Osteocyte (in vitro differentiated cells): Measurements from ENCODE around the gene FOXJ1. TPM values are rescaled to one million over a fixed set of nuclear protein-coding genes. Genes with fewer than 3 reads are reported as not detected.

Experiments
- DNase-seq: peaks from one replicate; pipeline ENCODE4 v3.0.0; 2021; ENCODE audit warnings: mixed read lengths; ENCODE audit not compliant: unreplicated experiment; ENCODE audit errors: extremely low spot score
- H3K27ac Mint-ChIP-seq: one replicate; pipeline ENCODE4 v1.8.0; 2021; ENCODE audit warnings: mild to moderate bottlenecking, mixed read lengths; ENCODE audit not compliant: unreplicated experiment
- H3K27me3 Mint-ChIP-seq: one replicate; pipeline ENCODE4 v1.8.0; 2021; ENCODE audit warnings: mixed read lengths; ENCODE audit not compliant: unreplicated experiment
- H3K36me3 Mint-ChIP-seq: one replicate; pipeline ENCODE4 v1.8.0; 2021; ENCODE audit warnings: mixed read lengths; ENCODE audit not compliant: unreplicated experiment
- H3K4me1 Mint-ChIP-seq: one replicate; pipeline ENCODE4 v1.8.0; 2021; ENCODE audit warnings: mixed read lengths; ENCODE audit not compliant: unreplicated experiment
- H3K4me3 Mint-ChIP-seq: one replicate; pipeline ENCODE4 v1.8.0; 2021; ENCODE audit warnings: mild to moderate bottlenecking, moderate library complexity, mixed read lengths; ENCODE audit not compliant: unreplicated experiment
- H3K9me3 Mint-ChIP-seq: one replicate; pipeline ENCODE4 v1.8.0; 2021; ENCODE audit warnings: mixed read lengths; ENCODE audit not compliant: unreplicated experiment
- total RNA-seq: library from RNA; stranded (reverse); gene quantifications from 2 replicates; pipeline ENCODE4 v1.2.1, GENCODE V29; 2021
- TF ChIP-seq, protein P1 (sequence below): fragments of 200-600 bp; sonication (generic); IDR thresholded peaks from 2 replicates; pipeline ENCODE4 v1.5.0; 2021; ENCODE audit warnings: antibody characterized with exemption, mild to moderate bottlenecking, moderate library complexity

Gene FOXJ1
- total RNA-seq, 1 donor from 2014 or later, result 0.13 TPM

DNA sequence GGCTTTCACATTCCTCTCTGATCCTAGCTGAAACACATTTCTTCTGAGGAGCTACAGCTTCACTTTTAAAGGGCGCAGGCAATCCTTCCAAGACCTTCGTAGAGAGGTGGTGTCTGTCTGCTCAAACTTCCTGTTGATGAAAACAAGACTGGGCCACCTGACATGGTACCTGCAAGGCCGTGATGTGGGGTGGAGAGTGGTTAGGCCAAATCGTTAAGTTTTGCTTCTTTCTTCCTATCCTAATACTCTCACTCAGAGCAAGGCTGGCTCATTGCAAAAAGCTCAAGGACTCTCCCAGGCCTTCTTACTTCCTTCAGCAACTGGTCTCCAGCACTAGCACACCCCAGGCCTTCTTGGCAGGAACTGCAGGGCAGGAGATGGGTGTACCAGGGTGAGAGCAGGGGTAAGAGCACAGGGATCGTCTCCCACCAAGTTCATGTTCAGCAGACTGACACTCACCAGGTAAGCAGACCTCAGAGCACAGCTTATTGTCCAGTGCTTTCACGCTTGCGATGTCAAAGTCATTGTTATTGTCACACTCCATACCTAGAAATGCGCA is 10.9 kb upstream of the FOXJ1 start:
- H3K4me1 Mint-ChIP-seq, result no peaks in the 10 kb centered on the region
- H3K36me3 Mint-ChIP-seq, result no peaks in the 10 kb centered on the region
- peaks cover 8% of the 10 kb centered on the region for H3K27me3 Mint-ChIP-seq
- no peak overlapping the region for H3K4me3 Mint-ChIP-seq
- no peak overlapping the region for H3K27ac Mint-ChIP-seq
- no peaks in the 10 kb centered on the region for H3K9me3 Mint-ChIP-seq
- DNase-seq, result no peak
- TF ChIP-seq, protein P1, sequence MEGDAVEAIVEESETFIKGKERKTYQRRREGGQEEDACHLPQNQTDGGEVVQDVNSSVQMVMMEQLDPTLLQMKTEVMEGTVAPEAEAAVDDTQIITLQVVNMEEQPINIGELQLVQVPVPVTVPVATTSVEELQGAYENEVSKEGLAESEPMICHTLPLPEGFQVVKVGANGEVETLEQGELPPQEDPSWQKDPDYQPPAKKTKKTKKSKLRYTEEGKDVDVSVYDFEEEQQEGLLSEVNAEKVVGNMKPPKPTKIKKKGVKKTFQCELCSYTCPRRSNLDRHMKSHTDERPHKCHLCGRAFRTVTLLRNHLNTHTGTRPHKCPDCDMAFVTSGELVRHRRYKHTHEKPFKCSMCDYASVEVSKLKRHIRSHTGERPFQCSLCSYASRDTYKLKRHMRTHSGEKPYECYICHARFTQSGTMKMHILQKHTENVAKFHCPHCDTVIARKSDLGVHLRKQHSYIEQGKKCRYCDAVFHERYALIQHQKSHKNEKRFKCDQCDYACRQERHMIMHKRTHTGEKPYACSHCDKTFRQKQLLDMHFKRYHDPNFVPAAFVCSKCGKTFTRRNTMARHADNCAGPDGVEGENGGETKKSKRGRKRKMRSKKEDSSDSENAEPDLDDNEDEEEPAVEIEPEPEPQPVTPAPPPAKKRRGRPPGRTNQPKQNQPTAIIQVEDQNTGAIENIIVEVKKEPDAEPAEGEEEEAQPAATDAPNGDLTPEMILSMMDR, result no peak

DNA sequence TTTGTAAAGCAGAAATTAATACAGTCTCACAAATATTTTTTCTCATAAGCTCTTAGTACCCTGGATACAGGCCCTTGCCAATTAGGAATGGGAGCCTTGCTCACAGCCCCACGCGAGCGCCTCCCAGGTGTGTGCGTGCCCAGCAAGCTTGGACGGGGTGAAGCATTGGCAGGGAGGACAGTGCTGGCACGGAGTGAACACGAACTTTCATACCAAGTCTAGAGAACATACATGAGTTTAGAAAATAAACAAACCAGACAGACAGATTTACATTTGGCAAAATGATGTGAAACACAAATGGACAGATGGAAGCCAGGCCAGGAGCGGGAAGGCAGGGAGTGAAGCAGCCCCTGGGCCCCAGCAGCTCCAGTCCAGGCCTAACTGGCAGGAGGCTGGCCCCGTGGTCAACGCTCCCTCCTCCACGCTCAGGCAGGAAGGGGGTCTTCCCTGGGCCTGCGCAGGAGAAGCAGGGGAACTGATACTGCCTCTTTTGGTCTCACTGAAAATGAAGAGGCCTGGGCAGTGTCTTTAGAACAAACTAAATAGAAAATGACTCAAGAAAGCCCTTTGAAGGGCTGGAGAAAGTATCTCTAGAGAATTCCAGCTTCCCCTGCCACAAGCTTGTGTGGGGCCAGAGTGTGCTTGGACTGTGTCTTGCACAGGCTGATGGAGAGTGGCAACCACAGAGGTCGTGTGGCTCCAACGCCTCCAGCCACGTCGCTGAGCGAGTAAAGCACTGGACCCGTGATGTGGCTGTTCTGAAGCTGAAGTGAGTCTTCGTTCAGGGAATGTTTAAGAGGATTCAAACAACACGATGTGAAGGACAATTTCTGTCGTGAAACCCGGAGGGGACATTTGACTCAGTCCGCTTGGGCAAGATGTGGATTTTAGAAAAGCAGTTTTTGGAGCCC is 9.9 kb upstream of the FOXJ1 start:
- no peak for DNase-seq
- Mint-ChIP-seq H3K4me1 (no peaks in the 10 kb centered on the region), H3K27me3 (peaks cover 3% of the 10 kb centered on the region), H3K4me3 (no peak overlapping the region), H3K27ac (no peak overlapping the region), H3K9me3 (no peaks in the 10 kb centered on the region), H3K36me3 (no peaks in the 10 kb centered on the region)
- TF ChIP-seq, protein P1, result no peak

DNA sequence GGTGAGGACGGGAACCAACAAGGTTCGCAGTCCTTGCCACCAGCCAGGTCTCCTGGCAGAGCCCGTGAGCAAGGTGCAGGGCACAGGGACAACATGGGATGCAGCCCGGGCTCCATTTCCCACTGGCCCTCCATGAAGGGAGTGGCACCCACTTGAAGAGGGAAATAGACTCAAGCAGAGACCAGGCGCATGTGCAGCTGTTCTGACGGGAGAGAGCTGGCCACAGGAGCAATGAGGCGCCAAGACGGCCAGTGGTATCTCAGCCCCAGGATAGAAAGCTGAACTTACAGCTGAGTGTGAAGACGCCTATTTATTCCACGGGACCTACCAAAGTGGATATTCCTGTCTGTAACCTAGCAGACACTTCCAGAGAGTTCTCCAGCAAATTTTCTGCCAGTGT is 8.2 kb upstream of the FOXJ1 start:
- peaks cover 3% of the 10 kb centered on the region for H3K4me1 Mint-ChIP-seq
- no peak overlapping the region for H3K4me3 Mint-ChIP-seq
- no peak overlapping the region for H3K27ac Mint-ChIP-seq
- TF ChIP-seq, protein P1, result no peak
- H3K36me3 Mint-ChIP-seq, result no peaks in the 10 kb centered on the region
- no peak for DNase-seq
- peaks cover under 1% of the 10 kb centered on the region for H3K27me3 Mint-ChIP-seq
- no peaks in the 10 kb centered on the region for H3K9me3 Mint-ChIP-seq

DNA sequence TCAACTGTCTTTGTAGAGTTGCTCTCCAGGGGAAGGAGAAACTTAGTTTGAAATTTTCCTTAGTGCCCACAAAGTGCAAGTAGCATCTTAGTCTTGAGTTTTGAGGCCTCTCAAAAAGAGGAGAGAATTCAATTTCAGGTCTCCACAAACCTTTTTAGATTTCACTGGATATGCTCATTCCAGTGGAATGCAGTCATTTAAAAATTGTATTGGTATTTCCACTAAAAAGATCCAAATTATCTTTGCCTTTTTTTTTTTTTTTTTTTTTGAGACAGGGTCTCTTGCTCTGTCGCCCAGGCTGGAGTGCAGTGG is 6.9 kb upstream of the FOXJ1 start:
- DNase-seq, result no peak
- no peak overlapping the region for H3K4me3 Mint-ChIP-seq
- TF ChIP-seq, protein P1, result no peak
- H3K27me3 Mint-ChIP-seq, result no peaks in the 10 kb centered on the region
- H3K27ac Mint-ChIP-seq, result no peak overlapping the region
- peaks cover 3% of the 10 kb centered on the region for H3K4me1 Mint-ChIP-seq
- H3K9me3 Mint-ChIP-seq, result no peaks in the 10 kb centered on the region
- no peaks in the 10 kb centered on the region for H3K36me3 Mint-ChIP-seq

DNA sequence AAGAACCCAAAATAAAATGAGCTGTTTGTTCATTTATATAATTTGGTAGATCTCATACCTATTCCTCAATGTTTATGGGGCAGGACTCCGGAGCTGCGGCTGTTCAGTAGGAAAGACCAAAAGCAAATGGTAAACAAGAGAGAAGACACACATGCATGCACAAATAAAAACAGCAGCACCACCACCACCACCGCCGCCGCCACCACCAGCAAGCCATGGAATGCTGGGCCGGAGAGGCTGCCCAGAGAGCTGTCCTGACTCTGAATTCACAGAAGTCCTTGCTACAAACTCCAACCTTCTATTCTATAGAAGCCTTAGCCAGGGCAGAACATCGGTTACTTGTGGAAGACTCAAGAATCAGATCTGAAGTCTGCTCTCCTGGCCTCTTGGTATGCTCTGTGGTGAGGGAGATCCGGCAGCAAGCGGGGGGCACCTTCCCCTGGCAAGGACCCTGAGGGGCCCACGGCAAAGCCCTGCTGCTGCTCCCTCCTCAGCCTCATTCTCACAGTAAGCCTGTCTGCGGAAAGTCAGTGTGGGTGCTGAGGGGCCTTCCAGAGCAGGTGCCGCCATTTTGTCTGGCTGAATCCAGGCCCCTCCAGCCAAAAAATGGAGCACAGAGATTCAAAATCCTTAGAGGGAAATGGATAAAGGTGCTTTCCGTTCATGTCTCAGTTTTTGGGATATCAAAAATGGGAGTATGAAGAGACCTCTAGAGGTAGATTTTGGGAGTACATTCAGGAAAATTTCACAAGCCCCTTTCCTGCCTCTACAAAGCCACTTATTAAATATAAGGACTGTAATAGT is 6.4 kb upstream of the FOXJ1 start:
- Mint-ChIP-seq H3K27ac (no peak overlapping the region), H3K36me3 (no peaks in the 10 kb centered on the region), H3K4me3 (no peak overlapping the region), H3K4me1 (peaks cover 3% of the 10 kb centered on the region), H3K9me3 (no peaks in the 10 kb centered on the region), H3K27me3 (no peaks in the 10 kb centered on the region)
- TF ChIP-seq, protein P1, result peak; percentile 65
- no peak for DNase-seq
